Activated CD8-positive, alpha-beta memory T cell treated with anti-CD3 and anti-CD28 coated beads, Interleukin-2, amount 50 U/mL, for 24 hours (primary cell): ENCODE results near the gene AQP9.
"Not testable (repeated sequence)": the region's sequence is repeated elsewhere in the genome, so short reads cannot be mapped to it uniquely, and the experiment has no call there.

Experiments
- DNase-seq: peaks from one replicate; pipeline ENCODE4 v3.0.0-alpha.2; 2020; ENCODE audit errors: extremely low read depth

AQP9 gene

GRCh38 chr15:58138106-58138505, at the start of gene AQP9:
AQP9 (plus strand) TSS chr15:58138381; CDS start chr15:58138566, 185 bp downstream.
- DNase-seq: no peak

- no peak for DNase-seq
Measured at GRCh38 chr15:58095415-58095814, 42.8 kb upstream of the AQP9 start.

GRCh38 chr15:58096529-58097084, 41.6 kb upstream of the AQP9 start:
- DNase-seq: no peak

- no peak for DNase-seq
Measured at GRCh38 chr15:58103482-58103881, 34.7 kb upstream of the AQP9 start.

- no peak for DNase-seq
Measured at GRCh38 chr15:58108117-58108516, 30.1 kb upstream of the AQP9 start.

GRCh38 chr15:58109419-58109818, 28.8 kb upstream of the AQP9 start:
- no peak for DNase-seq

GRCh38 chr15:58110999-58111717, 27.0 kb upstream of the AQP9 start:
- DNase-seq: no peak

- DNase-seq: no peak
Measured at GRCh38 chr15:58111718-58112104, 26.5 kb upstream of the AQP9 start.

- not testable (repeated sequence) for DNase-seq
Measured at GRCh38 chr15:58113358-58113757, 24.8 kb upstream of the AQP9 start.

GRCh38 chr15:58114388-58114787, 23.8 kb upstream of the AQP9 start:
- no peak for DNase-seq

GRCh38 chr15:58114812-58115211, 23.4 kb upstream of the AQP9 start:
- no peak for DNase-seq

GRCh38 chr15:58115692-58116091, 22.5 kb upstream of the AQP9 start:
- no peak for DNase-seq

GRCh38 chr15:58117619-58118018, 20.6 kb upstream of the AQP9 start:
- no peak for DNase-seq

GRCh38 chr15:58118272-58118671, 19.9 kb upstream of the AQP9 start:
- DNase-seq: no peak

- no peak for DNase-seq
Measured at GRCh38 chr15:58119016-58119415, 19.2 kb upstream of the AQP9 start.

- DNase-seq: no peak
Measured at GRCh38 chr15:58124585-58124984, 13.6 kb upstream of the AQP9 start.

GRCh38 chr15:58125333-58125732, 12.8 kb upstream of the AQP9 start:
- no peak for DNase-seq

- no peak for DNase-seq
Measured at GRCh38 chr15:58134886-58135285, 3.3 kb upstream of the AQP9 start.

- no peak for DNase-seq
Measured at GRCh38 chr15:58135511-58136174, 2.5 kb upstream of the AQP9 start.

- DNase-seq: no peak
Measured at GRCh38 chr15:58136731-58137130, 1.4 kb upstream of the AQP9 start.

GRCh38 chr15:58137686-58138085, 495 bp upstream of the AQP9 start:
- no peak for DNase-seq

GRCh38 chr15:58139276-58139988, 1.3 kb downstream of the AQP9 start:
- DNase-seq: no peak
